AG09309 (cell line): ENCODE measurements around the gene KCNG3.

ENCODE experiments used
- DNase-seq: peaks from one replicate; pipeline ENCODE4 v3.0.0-alpha.2; 2010; ENCODE audit warnings: low read depth
- H3K4me3 ChIP-seq: 2 replicates; pipeline ENCODE4 v1.5.1; 2011; ENCODE audit warnings: mild to moderate bottlenecking, low read depth, low read length, moderate library complexity; ENCODE audit not compliant: control insufficient read depth
- CTCF ChIP-seq: IDR thresholded peaks from 2 replicates; pipeline ENCODE4 v1.5.1; 2011; ENCODE audit warnings: mild to moderate bottlenecking, low read depth, low read length, inconsistent platforms; ENCODE audit not compliant: insufficient read depth, control insufficient read depth; ENCODE audit errors: missing control alignments

The KCNG3 gene

GRCh38 chr2:42459296-42459695 lies 34.5 kb downstream of the KCNG3 start:
- no peak for DNase-seq
- no peak for TF ChIP-seq CTCF
- H3K4me3 ChIP-seq = no peak overlapping the region

- no peak for TF ChIP-seq CTCF
- no peak overlapping the region for H3K4me3 ChIP-seq
- DNase-seq = no peak
Observed at GRCh38 chr2:42458396-42458795, 35.4 kb downstream of the KCNG3 start.

GRCh38 chr2:42457011-42457410 lies 36.8 kb downstream of the KCNG3 start:
- no peak for DNase-seq
- H3K4me3 ChIP-seq = no peak overlapping the region
- no peak for TF ChIP-seq CTCF

- TF ChIP-seq CTCF = no peak
- no peak overlapping the region for H3K4me3 ChIP-seq
- DNase-seq = no peak
Observed at GRCh38 chr2:42456126-42456839, 37.5 kb downstream of the KCNG3 start.

GRCh38 chr2:42452545-42452944 lies 41.2 kb downstream of the KCNG3 start:
- no peak for DNase-seq
- no peak for TF ChIP-seq CTCF
- H3K4me3 ChIP-seq = no peak overlapping the region

- no peak for TF ChIP-seq CTCF
- H3K4me3 ChIP-seq = no peak overlapping the region
- no peak for DNase-seq
Observed at GRCh38 chr2:42450136-42450535, 43.6 kb downstream of the KCNG3 start.
